ENCODE data around the gene TIMM23. TPM values are rescaled to one million over a fixed set of nuclear protein-coding genes. Genes with fewer than 3 reads are reported as not detected.
A peak's percentile ranks its signal among the peaks of the same experiment; 100 is the strongest.
"Not testable (repeated sequence)": the region's sequence is repeated elsewhere in the genome, so short reads cannot be mapped to it uniquely, and the experiment has no call there.

Gene TIMM23
- polyA plus RNA-seq, 2 of the 4 experiments (the other 2 are of a cell fraction): 134 to 202 TPM

DNA sequence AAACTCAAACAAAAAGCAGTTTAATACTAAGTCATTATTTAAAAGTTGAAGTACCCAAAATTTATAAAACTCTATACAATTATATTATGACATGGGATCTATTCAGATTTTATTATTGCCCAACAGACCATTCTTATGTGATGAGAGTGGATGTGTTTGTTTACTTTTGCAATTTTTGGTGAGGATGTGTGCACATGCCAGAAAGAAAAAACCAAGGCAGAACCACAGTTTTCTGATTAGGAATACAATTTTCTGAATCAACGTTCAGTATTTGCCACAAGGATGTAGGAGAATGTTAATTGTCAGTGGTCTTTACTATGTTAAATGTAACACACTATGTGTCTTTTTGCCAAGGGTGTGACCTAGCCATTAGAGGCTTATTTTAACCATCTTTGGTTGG lies 9.1 kb downstream of the TIMM23 start:
- not testable (repeated sequence) for ATAC-seq

GRCh38 chr10:45983538-45984186 lies 11.4 kb downstream of the TIMM23 start:
- CTCF ChIA-PET, H3K9me3 ChIP-seq, H3K4me2 ChIP-seq, H3K27ac ChIP-seq, H3K4me3 ChIP-seq, H3K4me1 ChIP-seq, POLR2A ChIA-PET, FAIRE-seq: not testable (repeated sequence)
- TF ChIP-seq RAD21 (conservative IDR thresholded peaks at IDR 0.05 in 1 of 2, IDR thresholded peaks at IDR 0.05 in 1 of 2): peak; percentile 26 to 34; a peak in 3 of 5 replicates
- peak; percentile 27; the same call in 1 of the 3 replicates for TF ChIP-seq SMC3 (IDR thresholded peaks at IDR 0.05)
- TF ChIP-seq, protein P1, sequence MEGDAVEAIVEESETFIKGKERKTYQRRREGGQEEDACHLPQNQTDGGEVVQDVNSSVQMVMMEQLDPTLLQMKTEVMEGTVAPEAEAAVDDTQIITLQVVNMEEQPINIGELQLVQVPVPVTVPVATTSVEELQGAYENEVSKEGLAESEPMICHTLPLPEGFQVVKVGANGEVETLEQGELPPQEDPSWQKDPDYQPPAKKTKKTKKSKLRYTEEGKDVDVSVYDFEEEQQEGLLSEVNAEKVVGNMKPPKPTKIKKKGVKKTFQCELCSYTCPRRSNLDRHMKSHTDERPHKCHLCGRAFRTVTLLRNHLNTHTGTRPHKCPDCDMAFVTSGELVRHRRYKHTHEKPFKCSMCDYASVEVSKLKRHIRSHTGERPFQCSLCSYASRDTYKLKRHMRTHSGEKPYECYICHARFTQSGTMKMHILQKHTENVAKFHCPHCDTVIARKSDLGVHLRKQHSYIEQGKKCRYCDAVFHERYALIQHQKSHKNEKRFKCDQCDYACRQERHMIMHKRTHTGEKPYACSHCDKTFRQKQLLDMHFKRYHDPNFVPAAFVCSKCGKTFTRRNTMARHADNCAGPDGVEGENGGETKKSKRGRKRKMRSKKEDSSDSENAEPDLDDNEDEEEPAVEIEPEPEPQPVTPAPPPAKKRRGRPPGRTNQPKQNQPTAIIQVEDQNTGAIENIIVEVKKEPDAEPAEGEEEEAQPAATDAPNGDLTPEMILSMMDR (IDR thresholded peaks at IDR 0.05): peak; percentile 44
- WGBS (ENCODE audit: missing lambda C conversion rate): 75% methylated on average over 6 of the region's 6 CpGs
- DNase-seq (ENCODE audit: low read depth in 1 of 2, low spot score in 1 of 2) (peak in 1 of 2 experiments; percentile 59), ATAC-seq (peak; percentile 89 to 94)

More for the DNA sequence above, 9.1 kb downstream of the TIMM23 start:
- WGBS (ENCODE audit: missing lambda C conversion rate): 64% methylated on average over 1 of the region's 1 CpG
- H3K27ac ChIP-seq; CTCF ChIA-PET; DNase-seq (ENCODE audit: low read depth in 1 of 2, low spot score in 1 of 2); FAIRE-seq; H3K9me3 ChIP-seq; H3K4me1 ChIP-seq; H3K4me2 ChIP-seq; POLR2A ChIA-PET; H3K4me3 ChIP-seq: not testable (repeated sequence)

DNA sequence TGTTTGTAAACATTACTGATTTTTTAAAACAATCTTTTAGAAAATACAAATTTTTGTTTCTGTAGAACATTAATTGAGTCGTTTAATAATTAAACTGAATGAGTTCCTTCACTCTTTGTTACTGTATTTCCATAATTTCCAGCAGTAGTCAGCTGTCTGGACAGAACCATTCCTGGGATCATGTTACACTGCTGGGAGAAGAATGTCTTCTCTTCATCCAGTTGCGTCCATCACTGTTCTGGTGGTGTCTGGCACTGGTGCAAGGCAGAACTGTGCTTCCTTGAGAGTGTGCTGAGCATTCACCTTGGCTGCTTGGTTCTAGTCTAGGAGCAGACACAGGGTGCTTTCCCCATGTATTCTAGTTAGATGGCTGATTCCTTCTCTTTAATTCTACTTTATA lies 12.2 kb downstream of the TIMM23 start:
- DNase-seq (ENCODE audit: low read depth in 1 of 2, low spot score in 1 of 2); H3K4me2 ChIP-seq; H3K9me3 ChIP-seq; H3K4me3 ChIP-seq; CTCF ChIA-PET; H3K27ac ChIP-seq; ATAC-seq; POLR2A ChIA-PET; FAIRE-seq; H3K4me1 ChIP-seq: not testable (repeated sequence)
- 87% methylated on average over 2 of the region's 2 CpGs for WGBS (ENCODE audit: missing lambda C conversion rate)

DNA sequence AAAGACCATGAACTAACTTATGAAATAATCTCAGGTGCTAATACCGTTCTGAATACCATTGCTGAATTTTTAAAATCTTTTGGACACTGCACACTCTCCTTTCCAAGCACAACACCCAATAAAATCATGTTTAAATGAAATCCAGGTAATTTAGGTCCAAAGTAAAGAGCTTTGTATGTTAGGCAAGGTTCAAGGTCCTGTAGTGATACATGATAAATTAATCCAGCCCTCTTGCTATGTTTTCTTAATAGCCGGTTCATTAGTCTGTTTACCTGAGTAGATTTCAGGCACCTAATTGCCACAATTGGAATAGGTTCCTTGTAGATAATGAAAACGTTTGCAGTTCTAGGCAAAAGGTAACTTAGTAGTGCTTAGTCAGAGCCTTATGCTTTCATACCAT lies 13.3 kb downstream of the TIMM23 start:
- 72% methylated on average over 3 of the region's 3 CpGs for WGBS (ENCODE audit: missing lambda C conversion rate)
- CTCF ChIA-PET; H3K9me3 ChIP-seq; ATAC-seq; H3K4me1 ChIP-seq; H3K4me2 ChIP-seq; H3K27ac ChIP-seq; H3K4me3 ChIP-seq; FAIRE-seq; POLR2A ChIA-PET; DNase-seq (ENCODE audit: low read depth in 1 of 2, low spot score in 1 of 2): not testable (repeated sequence)

GRCh38 chr10:45997557-45997956 lies 25.3 kb downstream of the TIMM23 start:
- 95% methylated on average over 4 of the region's 4 CpGs for WGBS (ENCODE audit: missing lambda C conversion rate)
- Histone ChIP-seq H3K4me2 (no peak overlapping the region), H3K9me3 (no peaks in the 10 kb centered on the region), H3K27ac (no peak overlapping the region), H3K4me3 (no peak overlapping the region), H3K4me1 (0 out of 3 replicates have a peak, but pooled peaks cover 4% of the 10 kb centered on the region)
- CTCF ChIA-PET: no interaction called here
- FAIRE-seq: no peak
- TF ChIP-seq, protein P1 (IDR thresholded peaks at IDR 0.05): no peak
- TF ChIP-seq ZC3H11A (IDR thresholded peaks at IDR 0.05): no peak
- TF ChIP-seq POLR2A (IDR thresholded peaks at IDR 0.05; ENCODE audit: low read length): no peak
- TF ChIP-seq, protein P2, sequence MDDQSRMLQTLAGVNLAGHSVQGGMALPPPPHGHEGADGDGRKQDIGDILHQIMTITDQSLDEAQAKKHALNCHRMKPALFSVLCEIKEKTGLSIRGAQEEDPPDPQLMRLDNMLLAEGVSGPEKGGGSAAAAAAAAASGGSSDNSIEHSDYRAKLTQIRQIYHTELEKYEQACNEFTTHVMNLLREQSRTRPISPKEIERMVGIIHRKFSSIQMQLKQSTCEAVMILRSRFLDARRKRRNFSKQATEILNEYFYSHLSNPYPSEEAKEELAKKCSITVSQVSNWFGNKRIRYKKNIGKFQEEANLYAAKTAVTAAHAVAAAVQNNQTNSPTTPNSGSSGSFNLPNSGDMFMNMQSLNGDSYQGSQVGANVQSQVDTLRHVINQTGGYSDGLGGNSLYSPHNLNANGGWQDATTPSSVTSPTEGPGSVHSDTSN (IDR thresholded peaks at IDR 0.05): no peak
- TF ChIP-seq ATOH8 (CRISPR knock-in tag; IDR thresholded peaks at IDR 0.05; ENCODE audit: low read depth): no peak
- TF ChIP-seq HDAC2 (IDR thresholded peaks at IDR 0.05): no peak
- TF ChIP-seq FOSL2 (IDR thresholded peaks at IDR 0.05): no peak
- TF ChIP-seq FOSL2 (CRISPR knock-in tag; IDR thresholded peaks at IDR 0.05): no peak
- no peak for TF ChIP-seq NPAS2 (CRISPR knock-in tag; IDR thresholded peaks at IDR 0.05; ENCODE audit: borderline replicate concordance)
- no peak for TF ChIP-seq KDM1A (IDR thresholded peaks at IDR 0.05; ENCODE audit: low read depth)
- no peak for TF ChIP-seq TFCP2L1 (CRISPR knock-in tag; IDR thresholded peaks at IDR 0.05)
- no peak for TF ChIP-seq MAZ (IDR thresholded peaks at IDR 0.05; ENCODE audit: borderline replicate concordance, low read depth, low read length)
- no peak for TF ChIP-seq ZNF302 (CRISPR knock-in tag; IDR thresholded peaks at IDR 0.05)
- no peak for TF ChIP-seq PHF8 (IDR thresholded peaks at IDR 0.05; ENCODE audit: borderline replicate concordance, low read depth)
- TF ChIP-seq, protein P3, sequence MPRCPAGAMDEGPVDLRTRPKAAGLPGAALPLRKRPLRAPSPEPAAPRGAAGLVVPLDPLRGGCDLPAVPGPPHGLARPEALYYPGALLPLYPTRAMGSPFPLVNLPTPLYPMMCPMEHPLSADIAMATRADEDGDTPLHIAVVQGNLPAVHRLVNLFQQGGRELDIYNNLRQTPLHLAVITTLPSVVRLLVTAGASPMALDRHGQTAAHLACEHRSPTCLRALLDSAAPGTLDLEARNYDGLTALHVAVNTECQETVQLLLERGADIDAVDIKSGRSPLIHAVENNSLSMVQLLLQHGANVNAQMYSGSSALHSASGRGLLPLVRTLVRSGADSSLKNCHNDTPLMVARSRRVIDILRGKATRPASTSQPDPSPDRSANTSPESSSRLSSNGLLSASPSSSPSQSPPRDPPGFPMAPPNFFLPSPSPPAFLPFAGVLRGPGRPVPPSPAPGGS (IDR thresholded peaks at IDR 0.05): no peak
- POLR2A ChIA-PET: no interaction called here
- no peak for ATAC-seq
- DNase-seq (ENCODE audit: low read depth in 1 of 2, low spot score in 1 of 2): no peak

Measured in A549 (cell line).